Suprapubic skin (tissue), 4 donors: ENCODE results near the gene CILP. TPM values are rescaled to one million over a fixed set of nuclear protein-coding genes. Genes with fewer than 3 reads are reported as not detected.
A peak's percentile ranks its signal among the peaks of the same experiment; 100 is the strongest.
"Not testable (repeated sequence)": the region's sequence is repeated elsewhere in the genome, so short reads cannot be mapped to it uniquely, and the experiment has no call there.

Source experiments
- DNase-seq, 2 donors: peaks; one replicate each; pipeline ENCODE4 v3.0.0-alpha.2; 2019; ENCODE audit warnings: low spot score in 2 of 2
- H3K27ac ChIP-seq: fragments of 200-600 bp; sonication (generic); one replicate; pipeline ENCODE4 v1.5.1; 2019
- H3K27me3 ChIP-seq: fragments of 200-600 bp; sonication (generic); one replicate; pipeline ENCODE4 v1.5.1; 2019
- H3K36me3 ChIP-seq: fragments of 200-600 bp; sonication (generic); one replicate; pipeline ENCODE4 v1.5.1; 2019
- H3K4me1 ChIP-seq: fragments of 200-600 bp; sonication (generic); one replicate; pipeline ENCODE4 v1.5.1; 2019
- H3K4me3 ChIP-seq: fragments of 200-600 bp; sonication (generic); one replicate; pipeline ENCODE4 v1.5.1; 2019; ENCODE audit warnings: mild to moderate bottlenecking
- H3K9me3 ChIP-seq: fragments of 200-600 bp; sonication (generic); one replicate; pipeline ENCODE4 v1.5.1; 2019
- CTCF ChIP-seq, 2 donors: fragments of 200-600 bp in 1 of 2; fragments of 450-650 bp in 1 of 2; sonication (generic) in 1 of 2; IDR thresholded peaks; one replicate each; pipeline ENCODE4 v1.5.1; 2016 to 2019; ENCODE audit warnings: antibody characterized with exemption in 2 of 2, mild to moderate bottlenecking in 1 of 2, moderate library complexity in 1 of 2
- EP300 ChIP-seq: sonication (generic); formaldehyde crosslinking; IDR thresholded peaks from one replicate; pipeline ENCODE4 v1.6.1; 2017; ENCODE audit warnings: antibody characterized with exemption
- POLR2A ChIP-seq, 2 donors: fragments of 450-650 bp; IDR thresholded peaks; one replicate each; pipeline ENCODE4 v1.6.1; 2017; ENCODE audit warnings: antibody characterized with exemption in 2 of 2, mild to moderate bottlenecking in 2 of 2, moderate library complexity in 2 of 2
- POLR2AphosphoS5 ChIP-seq, 3 donors: sonication (generic); formaldehyde crosslinking; IDR thresholded peaks; one replicate each; pipeline ENCODE4 v1.6.1; 2017; ENCODE audit warnings: antibody characterized with exemption in 3 of 3
- WGBS: methylation state at CpG from one replicate; pipeline ENCODE4 v1.1.5; 2018; 5-methylcytosine and 5-hydroxymethylcytosine counted together
- total RNA-seq, 4 donors: library from RNA; depleted of rRNA; stranded (reverse); fragments of >200 nt; gene quantifications; one replicate each; pipeline ENCODE4 v1.1.0, GENCODE V29; 2016

CILP gene
- total RNA-seq, 4 donors from 2014 or later = 2.7 to 15.2 (median 11.3) TPM

GRCh38 chr15:65184868-65185717 lies 26.2 kb downstream of the CILP start, which contains the start of gene CLPX:
TSS of gene CLPX (minus strand) at chr15:65185342. CDS start at chr15:65185153, 189 bp downstream.
- H3K27me3 ChIP-seq = no peaks in the 10 kb centered on the region
- WGBS = 0% methylated on average over 36 of the region's 70 CpGs
- H3K4me1 ChIP-seq = peaks cover 34% of the 10 kb centered on the region
- peak; percentile 92 to 93 for DNase-seq
- peaks cover 3% of the 10 kb centered on the region for H3K36me3 ChIP-seq
- no peak for TF ChIP-seq CTCF (IDR thresholded peaks at IDR 0.05)
- TF ChIP-seq EP300 = no peak
- peak in 2 of 3 donors; percentile 49 to 73 for TF ChIP-seq POLR2AphosphoS5 (IDR thresholded peaks at IDR 0.05)
- peak in 1 of 2 donors; percentile 64 for TF ChIP-seq POLR2A (IDR thresholded peaks at IDR 0.05)
- H3K9me3 ChIP-seq = no peaks in the 10 kb centered on the region
- peak within 1 kb of the TSS; percentile 95 for H3K27ac ChIP-seq
- H3K4me3 ChIP-seq = peak within 1 kb of the TSS; percentile 78

GRCh38 chr15:65184305-65184867 lies 26.9 kb downstream of the CILP start:
- WGBS = under 1% methylated on average over 33 of the region's 33 CpGs
- peaks cover 3% of the 10 kb centered on the region for H3K36me3 ChIP-seq
- no peaks in the 10 kb centered on the region for H3K9me3 ChIP-seq
- H3K27ac ChIP-seq = peak overlapping the region; percentile 95
- no peak for TF ChIP-seq CTCF (IDR thresholded peaks at IDR 0.05)
- no peak for TF ChIP-seq POLR2AphosphoS5 (IDR thresholded peaks at IDR 0.05)
- no peak for TF ChIP-seq EP300
- no peak for TF ChIP-seq POLR2A (IDR thresholded peaks at IDR 0.05)
- H3K4me3 ChIP-seq = peak overlapping the region; percentile 78
- peaks cover 39% of the 10 kb centered on the region for H3K4me1 ChIP-seq
- peak in 1 of 2 donors; percentile 81 for DNase-seq
- H3K27me3 ChIP-seq = no peaks in the 10 kb centered on the region

DNA sequence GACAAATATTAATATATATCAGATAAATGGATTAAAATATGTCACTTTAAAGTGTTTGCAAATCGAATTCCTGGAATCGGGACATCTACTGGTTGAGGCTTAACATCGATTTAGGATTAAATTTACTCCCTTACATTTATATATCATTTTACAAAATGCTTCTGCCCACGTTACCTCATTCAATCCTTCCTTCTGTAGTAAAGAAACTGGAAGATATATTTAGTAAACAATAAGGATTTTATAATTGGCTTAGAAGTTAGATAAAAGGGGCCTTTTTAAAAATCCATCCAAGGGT lies 27.5 kb downstream of the CILP start:
- TF ChIP-seq POLR2A (IDR thresholded peaks at IDR 0.05) (no peak), POLR2AphosphoS5 (IDR thresholded peaks at IDR 0.05) (no peak), EP300 (no peak), CTCF (IDR thresholded peaks at IDR 0.05) (no peak)
- peak overlapping the region; percentile 95 for H3K27ac ChIP-seq
- WGBS = 6% methylated on average over 4 of the region's 4 CpGs
- DNase-seq = no peak
- no peaks in the 10 kb centered on the region for H3K27me3 ChIP-seq
- peak overlapping the region; percentile 78 for H3K4me3 ChIP-seq
- peaks cover 8% of the 10 kb centered on the region for H3K36me3 ChIP-seq
- H3K4me1 ChIP-seq = peaks cover 39% of the 10 kb centered on the region
- no peaks in the 10 kb centered on the region for H3K9me3 ChIP-seq

DNA sequence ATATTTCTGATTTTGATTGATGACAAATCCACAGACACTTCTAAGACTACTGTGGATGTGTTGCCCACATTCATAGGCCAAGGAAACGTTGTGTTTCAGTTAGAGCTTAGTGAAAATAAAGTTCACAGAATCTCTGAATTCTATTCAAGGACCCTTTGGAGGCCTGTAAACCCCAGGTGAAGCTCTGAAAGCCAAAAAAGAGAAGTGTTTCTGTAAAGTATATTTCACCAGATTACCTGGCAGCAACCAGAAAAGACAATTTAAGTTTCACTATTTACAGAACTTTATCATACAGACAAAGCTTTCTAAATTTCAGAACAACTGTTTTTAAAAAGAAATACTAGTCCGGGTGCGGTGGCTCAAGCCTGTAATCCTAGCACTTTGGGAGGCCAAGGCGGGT lies 28.7 kb downstream of the CILP start:
- Histone ChIP-seq H3K4me3 (peak overlapping the region; percentile 78), H3K27ac (no peak overlapping the region), H3K27me3 (no peaks in the 10 kb centered on the region), H3K4me1 (peaks cover 42% of the 10 kb centered on the region), H3K36me3 (peaks cover 21% of the 10 kb centered on the region), H3K9me3 (no peaks in the 10 kb centered on the region)
- DNase-seq = no peak
- TF ChIP-seq EP300 = no peak
- no peak for TF ChIP-seq POLR2A (IDR thresholded peaks at IDR 0.05)
- TF ChIP-seq CTCF (IDR thresholded peaks at IDR 0.05) = no peak
- no peak for TF ChIP-seq POLR2AphosphoS5 (IDR thresholded peaks at IDR 0.05)
- 78% methylated on average over 4 of the region's 4 CpGs for WGBS

DNA sequence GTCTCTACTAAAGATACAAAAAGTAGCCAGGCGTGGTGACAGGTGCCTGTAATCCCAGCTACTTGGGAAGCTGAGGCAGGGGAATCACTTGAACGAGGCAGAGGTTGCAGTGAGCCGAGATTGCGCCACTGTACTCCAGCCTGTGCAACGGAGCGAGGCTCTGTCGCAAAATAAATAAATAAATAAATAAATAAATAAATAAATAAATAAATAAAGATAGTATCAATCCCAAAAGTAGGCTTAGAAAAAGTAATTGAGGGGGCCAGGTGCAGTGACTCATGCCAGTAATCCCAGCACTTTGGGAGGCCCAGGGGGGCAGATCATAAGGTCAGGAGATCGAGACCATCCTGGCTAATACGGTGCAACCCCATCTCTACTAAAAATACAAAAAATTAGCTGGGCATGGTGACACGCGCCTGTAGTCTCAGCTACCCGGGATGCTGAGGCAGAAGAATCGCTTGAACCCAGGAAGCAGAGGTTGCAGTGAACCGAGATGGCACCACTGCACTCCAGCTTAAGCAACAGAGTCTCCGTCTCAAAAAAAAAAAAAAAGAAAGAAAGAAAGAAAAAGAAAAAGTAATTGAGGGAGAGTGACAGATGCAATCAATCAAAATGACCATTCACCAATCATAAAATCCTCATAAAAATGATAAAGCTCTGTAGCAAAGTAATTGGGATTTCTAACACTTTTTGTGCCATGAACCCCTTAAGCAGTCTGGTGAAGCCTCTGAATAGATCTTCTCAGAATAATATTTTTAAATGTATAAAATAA lies 29.5 kb downstream of the CILP start:
- DNase-seq, H3K27me3 ChIP-seq, H3K4me3 ChIP-seq, H3K9me3 ChIP-seq, H3K27ac ChIP-seq: not testable (repeated sequence)
- peaks cover 42% of the 10 kb centered on the region for H3K4me1 ChIP-seq
- peaks cover 28% of the 10 kb centered on the region for H3K36me3 ChIP-seq
- 88% methylated on average over 15 of the region's 15 CpGs for WGBS
